ENCODE results near the gene CD300LF. TPM values are rescaled to one million over a fixed set of nuclear protein-coding genes. Genes with fewer than 3 reads are reported as not detected.

CD300LF gene
- total and polyA plus RNA-seq, 12 donors: 0.33 to 6.3 (median 1.3) TPM; not detected in 1

- Histone ChIP-seq H3K27me3 (peaks cover 16% of the 10 kb centered on the region), H3K4me1 (replicated peaks in 1 of 2) (peaks cover 0 to 15% of the 10 kb centered on the region in 2 donors), H3K36me3 (replicated peaks in 1 of 2) (no peaks in the 10 kb centered on the region), H3K27ac (no peak overlapping the region), H3K9me3 (replicated peaks in 1 of 3) (no peaks in the 10 kb centered on the region), H3K4me3 (no peak overlapping the region)
- TF ChIP-seq POLR2A (IDR thresholded peaks at IDR 0.05) (no peak), CTCF (IDR thresholded peaks at IDR 0.05) (no peak)
- 61 to 66% (median 61%) methylated on average over 9 of the region's 9 CpGs for WGBS, 4 donors
- no peak for DNase-seq
- intact Hi-C loops (cut with DNase I): loop anchor here in 1 of 2 donors (10.0 kb wide), 1 partner anchor 79 kb away; no protein-coding TSS in a partner anchor
Measured at GRCh38 chr17:74733365-74734122, 20.8 kb upstream of the CD300LF start.

GRCh38 chr17:74732042-74732867 lies 19.5 kb upstream of the CD300LF start:
- no peak overlapping the region for H3K4me3 ChIP-seq
- no peak overlapping the region for H3K27ac ChIP-seq
- no peak for DNase-seq
- no peaks in the 10 kb centered on the region for H3K9me3 ChIP-seq (replicated peaks in 1 of 3)
- WGBS, 4 donors: 69 to 76% (median 73%) methylated on average over 12 of the region's 12 CpGs
- intact Hi-C loops (cut with DNase I): loop anchor here in 1 of 2 donors (10.0 kb wide), 1 partner anchor 77 kb away; no protein-coding TSS in a partner anchor
- peaks cover 0 to 8% of the 10 kb centered on the region in 2 donors for H3K4me1 ChIP-seq (replicated peaks in 1 of 2)
- TF ChIP-seq CTCF (IDR thresholded peaks at IDR 0.05): no peak
- no peak for TF ChIP-seq POLR2A (IDR thresholded peaks at IDR 0.05)
- H3K27me3 ChIP-seq: peaks cover 3% of the 10 kb centered on the region
- H3K36me3 ChIP-seq (replicated peaks in 1 of 2): no peaks in the 10 kb centered on the region

GRCh38 chr17:74731347-74731605 lies 18.6 kb upstream of the CD300LF start:
- Histone ChIP-seq H3K4me3 (no peak overlapping the region), H3K36me3 (replicated peaks in 1 of 2) (no peaks in the 10 kb centered on the region), H3K4me1 (replicated peaks in 1 of 2) (no peaks in the 10 kb centered on the region), H3K27me3 (no peaks in the 10 kb centered on the region), H3K27ac (no peak overlapping the region), H3K9me3 (replicated peaks in 1 of 3) (no peaks in the 10 kb centered on the region)
- TF ChIP-seq POLR2A (IDR thresholded peaks at IDR 0.05): no peak
- no peak for TF ChIP-seq CTCF (IDR thresholded peaks at IDR 0.05)
- intact Hi-C loops (cut with DNase I): loop anchor here in 1 of 2 donors (10.0 kb wide), 1 partner anchor 76 kb away; no protein-coding TSS in a partner anchor
- 59 to 73% (median 72%) methylated on average over 3 to 4 of the region's 4 CpGs for WGBS, 4 donors
- DNase-seq: no peak
